GM10266 (cell line): ENCODE data around the gene PLA2G2D.

Experiments
- DNase-seq: peaks from one replicate; pipeline ENCODE4 v3.0.0; 2012; ENCODE audit errors: extremely low spot score
- CTCF ChIP-seq: IDR thresholded peaks from 2 replicates; pipeline ENCODE4 v1.5.1; 2012; ENCODE audit warnings: mild to moderate bottlenecking, low read depth; ENCODE audit not compliant: control insufficient read depth, insufficient read depth; ENCODE audit errors: missing control alignments

Gene PLA2G2D

GRCh38 chr1:20093303-20093702 is 26.0 kb downstream of the PLA2G2D start:
- DNase-seq = no peak
- no peak for TF ChIP-seq CTCF

GRCh38 chr1:20090641-20091040 is 28.7 kb downstream of the PLA2G2D start:
- no peak for TF ChIP-seq CTCF
- no peak for DNase-seq

- TF ChIP-seq CTCF = no peak
- no peak for DNase-seq
Observed at GRCh38 chr1:20090119-20090518, 29.2 kb downstream of the PLA2G2D start.

GRCh38 chr1:20089328-20090077 is 29.8 kb downstream of the PLA2G2D start:
- DNase-seq = no peak

GRCh38 chr1:20087668-20088067 is 31.7 kb downstream of the PLA2G2D start:
- DNase-seq = peak; percentile 27
- peak; percentile 45 for TF ChIP-seq CTCF

More at GRCh38 chr1:20089328-20090077, 29.8 kb downstream of the PLA2G2D start:
- TF ChIP-seq CTCF = no peak

- TF ChIP-seq CTCF = no peak
- no peak for DNase-seq
Observed at GRCh38 chr1:20086800-20087199, 32.5 kb downstream of the PLA2G2D start.

GRCh38 chr1:20083178-20083944 is 36.0 kb downstream of the PLA2G2D start:
- DNase-seq = no peak
- TF ChIP-seq CTCF = no peak
